Measurements from ENCODE around the gene GLI1. TPM values are rescaled to one million over a fixed set of nuclear protein-coding genes. Genes with fewer than 3 reads are reported as not detected.

The GLI1 gene
- total RNA-seq (ENCODE audit: low replicate concordance), result 0.23 and 0.38 TPM in 2 replicates

DNA sequence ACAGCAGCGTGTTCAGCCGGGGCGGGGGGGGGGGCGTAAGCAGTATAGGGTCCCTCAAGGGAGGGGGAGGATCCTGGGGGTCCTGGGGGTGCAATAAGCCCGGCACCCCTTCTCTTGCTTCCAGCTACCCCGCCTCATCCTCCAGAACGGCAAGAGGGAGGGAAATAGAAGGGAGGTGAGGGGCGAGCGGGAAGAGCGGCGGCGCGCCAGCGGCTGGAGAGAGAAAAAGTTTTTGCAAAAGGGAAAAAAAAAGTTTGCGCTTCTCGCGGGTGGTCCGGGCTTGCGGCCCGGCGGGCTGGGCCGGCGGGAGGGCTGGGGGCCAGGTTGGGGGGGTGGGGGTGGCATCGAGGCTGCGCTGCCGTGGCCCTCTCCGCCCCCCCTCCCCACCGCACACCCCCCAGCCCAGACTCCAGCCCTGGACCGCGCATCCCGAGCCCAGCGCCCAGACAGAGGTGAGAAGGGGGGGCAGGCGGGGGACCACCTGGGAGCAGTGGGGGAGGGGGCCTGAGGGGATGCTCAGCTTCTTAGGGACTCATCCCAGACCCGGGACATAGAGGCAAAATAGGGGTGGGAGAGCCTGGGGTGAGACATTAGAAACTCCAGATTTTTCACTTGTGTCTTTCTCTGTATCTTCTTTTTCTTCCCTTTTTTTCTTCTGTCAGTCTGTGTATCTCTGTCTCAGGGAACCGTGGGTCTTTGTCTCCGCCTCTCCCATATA, at the start of gene GLI1:
GLI1 (plus strand) TSS at position 36 of the 718 bp plus-strand sequence. CDS start 3,907 bp downstream, outside the sequence.

DNA sequence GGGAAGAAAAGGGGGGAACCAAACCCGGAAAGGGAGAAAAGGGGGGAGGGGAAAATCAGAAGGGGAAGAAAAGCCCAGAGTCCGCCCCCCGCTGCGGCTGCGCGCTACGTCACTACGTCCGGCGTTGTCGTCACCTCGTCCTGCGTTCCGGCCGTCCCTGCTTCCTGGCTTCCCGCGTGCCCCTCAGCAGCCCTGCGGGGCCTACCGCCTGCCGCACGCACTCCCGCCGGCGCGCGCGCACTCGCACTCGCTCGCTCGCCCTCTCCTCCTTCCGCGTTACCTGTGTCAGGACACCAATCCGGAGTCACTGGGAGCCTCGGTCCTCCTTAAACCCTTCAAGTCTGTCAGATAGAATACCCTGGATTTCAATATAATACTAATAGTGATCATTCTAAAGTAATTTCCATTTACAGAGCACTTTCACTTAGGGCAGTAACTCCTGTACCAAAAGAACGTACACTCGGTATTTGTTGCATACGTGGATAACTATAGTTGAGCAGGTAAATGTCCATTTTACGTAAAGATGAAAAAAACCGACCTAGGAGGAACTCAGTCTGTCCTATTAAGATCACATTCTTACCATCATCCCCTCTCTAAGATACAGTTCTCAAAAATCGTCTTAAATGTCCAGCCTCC, 28.5 kb upstream of the GLI1 start, which contains the start of gene R3HDM2:
R3HDM2 (minus strand) TSS at position 113 of the 636 bp plus-strand sequence. CDS start 120,615 bp downstream, outside the sequence.

DNA sequence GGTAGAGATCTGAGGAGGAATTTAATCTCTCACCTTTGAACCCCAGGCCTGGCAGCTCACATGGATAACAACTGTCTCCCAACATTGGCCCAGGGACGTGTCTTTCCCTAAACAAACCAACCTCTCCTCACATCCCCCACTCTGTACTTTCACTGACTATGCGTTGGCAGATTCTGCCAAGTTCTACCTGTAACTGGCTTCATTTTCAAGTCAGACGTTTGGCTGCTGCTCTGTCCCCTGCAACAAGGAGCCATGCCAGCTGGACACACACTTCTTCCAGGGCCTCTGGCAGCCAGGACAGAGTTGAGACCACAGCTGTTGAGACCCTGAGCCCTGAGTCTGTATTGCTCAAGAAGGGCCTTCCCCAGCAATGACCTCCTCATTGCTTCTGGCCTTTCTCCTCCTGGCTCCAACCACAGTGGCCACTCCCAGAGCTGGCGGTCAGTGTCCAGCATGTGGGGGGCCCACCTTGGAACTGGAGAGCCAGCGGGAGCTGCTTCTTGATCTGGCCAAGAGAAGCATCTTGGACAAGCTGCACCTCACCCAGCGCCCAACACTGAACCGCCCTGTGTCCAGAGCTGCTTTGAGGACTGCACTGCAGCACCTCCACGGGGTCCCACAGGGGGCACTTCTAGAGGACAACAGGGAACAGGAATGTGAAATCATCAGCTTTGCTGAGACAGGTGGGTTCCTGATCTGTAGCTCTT, 24.9 kb upstream of the GLI1 start, which contains the start of gene INHBC:
INHBC (plus strand) TSS at position 268 of the 707 bp plus-strand sequence; CDS start at position 371, 103 bp downstream.

DNA sequence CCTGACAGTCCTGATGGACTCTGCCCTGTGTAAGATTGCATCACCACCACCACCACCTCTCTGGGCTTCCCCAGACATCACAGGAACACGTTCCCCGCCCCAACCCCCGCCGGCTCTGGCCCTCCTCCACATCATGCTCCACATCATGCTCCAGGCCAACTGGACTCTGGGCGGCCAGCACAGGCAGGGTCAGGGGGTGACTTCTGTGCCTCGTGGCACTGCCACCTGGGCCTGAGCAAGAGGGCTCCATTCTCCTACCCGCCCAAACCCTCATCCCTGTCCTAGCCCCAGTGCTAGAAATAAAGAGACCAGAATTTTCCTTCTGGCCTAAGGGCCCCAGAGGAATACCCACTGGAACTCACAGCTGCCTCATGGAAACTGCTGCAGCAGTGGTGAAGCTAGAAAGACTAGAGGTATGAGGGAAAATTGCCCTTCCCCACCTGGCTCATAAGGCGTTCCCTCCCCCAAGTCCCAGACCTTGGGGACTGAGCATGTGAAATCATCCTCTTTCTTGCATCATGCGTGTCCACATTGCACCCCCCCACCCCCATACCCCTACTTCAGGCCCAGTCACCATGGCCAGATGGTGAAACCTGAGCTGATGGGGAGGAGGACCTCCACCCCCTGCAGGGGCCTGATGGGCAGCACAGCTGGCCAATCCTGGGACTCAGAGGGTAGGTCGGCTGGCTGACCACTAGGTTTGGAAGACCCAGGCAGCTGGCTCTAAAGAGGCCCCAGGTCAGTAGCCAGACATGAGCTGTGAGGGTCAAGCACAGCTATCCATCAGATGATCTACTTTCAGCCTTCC, 4.8 kb upstream of the GLI1 start, which contains the start of gene INHBE:
INHBE (plus strand) TSS at position 742 of the 808 bp plus-strand sequence. CDS start 230 bp downstream, outside the sequence.

DNA sequence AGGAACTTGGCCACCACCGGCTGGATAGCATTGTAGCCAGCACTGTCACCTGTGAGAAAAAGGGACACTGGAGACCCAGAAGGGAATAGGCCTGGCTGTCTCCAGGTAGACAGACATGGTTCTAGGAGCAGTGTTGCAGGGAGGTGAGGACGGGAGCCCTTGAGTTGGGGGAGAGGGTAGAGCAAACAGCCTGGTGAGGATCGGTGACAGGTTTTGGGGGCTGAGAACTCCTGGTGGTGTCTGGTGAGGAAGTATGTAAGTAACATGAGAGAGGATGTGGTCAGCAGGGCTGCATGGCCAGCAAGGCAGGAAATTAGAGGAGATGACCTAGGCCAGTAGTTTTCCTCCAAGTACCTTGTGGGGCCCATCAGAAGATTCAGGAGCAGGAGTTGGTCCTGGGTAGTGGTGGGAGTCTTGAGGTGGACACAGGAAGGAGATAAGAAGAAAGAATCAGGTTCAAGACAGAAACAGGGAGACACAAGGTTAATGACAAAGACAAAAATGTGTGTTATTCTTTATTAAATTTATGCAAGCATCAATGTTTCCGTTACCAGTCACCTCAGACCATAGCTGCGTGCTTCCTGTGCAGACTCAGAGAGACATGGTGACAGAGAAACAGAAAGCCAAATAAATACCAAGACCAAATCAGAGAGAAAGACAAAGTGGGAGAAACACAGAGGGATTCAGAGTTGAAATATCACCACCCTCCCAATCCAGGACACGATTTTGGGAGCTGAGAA, 20.0 kb downstream of the GLI1 start, which contains the start of gene ARHGAP9:
ARHGAP9 (minus strand) TSS at position 491 of the 740 bp plus-strand sequence; CDS start at position 31, 460 bp downstream.

DNA sequence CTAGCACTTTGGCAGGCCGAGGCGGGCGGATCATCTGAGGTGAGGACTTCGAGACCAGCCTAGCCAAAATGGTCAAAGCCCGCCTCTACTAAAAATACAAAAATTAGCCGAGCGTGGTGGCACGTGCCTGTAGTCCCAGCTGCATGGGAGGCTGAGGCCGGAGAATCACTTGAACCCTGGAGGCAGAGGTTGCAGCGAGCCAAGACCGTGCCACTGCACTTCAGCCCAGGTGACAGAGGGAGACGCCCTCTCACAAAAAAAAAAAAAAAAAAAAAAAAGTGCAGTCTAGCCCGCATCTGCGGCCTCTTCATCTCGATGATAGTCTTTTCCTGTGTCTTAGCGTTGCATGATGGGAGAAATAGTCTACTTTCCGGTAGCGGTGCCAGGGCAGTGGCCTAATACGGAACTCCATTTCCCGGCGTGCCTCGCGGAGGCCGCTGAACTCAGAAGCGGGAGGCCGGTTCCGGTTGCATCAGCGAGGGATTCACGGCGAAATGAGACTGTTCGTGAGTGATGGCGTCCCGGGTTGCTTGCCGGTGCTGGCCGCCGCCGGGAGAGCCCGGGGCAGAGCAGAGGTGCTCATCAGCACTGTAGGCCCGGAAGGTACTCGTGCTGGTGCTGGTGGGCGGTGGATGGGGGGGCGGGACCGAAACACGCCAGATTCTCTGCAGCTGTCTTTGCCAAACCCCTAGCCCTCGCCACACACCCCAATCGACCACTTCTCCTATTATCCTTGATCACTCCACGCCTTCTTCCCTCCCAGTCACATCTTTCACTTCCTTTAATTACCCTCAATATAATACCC, 28.2 kb downstream of the GLI1 start, which contains the start of gene MARS1:
MARS1 (plus strand) TSS at position 472 of the 805 bp plus-strand sequence; CDS start at position 495, 23 bp downstream.

DNA sequence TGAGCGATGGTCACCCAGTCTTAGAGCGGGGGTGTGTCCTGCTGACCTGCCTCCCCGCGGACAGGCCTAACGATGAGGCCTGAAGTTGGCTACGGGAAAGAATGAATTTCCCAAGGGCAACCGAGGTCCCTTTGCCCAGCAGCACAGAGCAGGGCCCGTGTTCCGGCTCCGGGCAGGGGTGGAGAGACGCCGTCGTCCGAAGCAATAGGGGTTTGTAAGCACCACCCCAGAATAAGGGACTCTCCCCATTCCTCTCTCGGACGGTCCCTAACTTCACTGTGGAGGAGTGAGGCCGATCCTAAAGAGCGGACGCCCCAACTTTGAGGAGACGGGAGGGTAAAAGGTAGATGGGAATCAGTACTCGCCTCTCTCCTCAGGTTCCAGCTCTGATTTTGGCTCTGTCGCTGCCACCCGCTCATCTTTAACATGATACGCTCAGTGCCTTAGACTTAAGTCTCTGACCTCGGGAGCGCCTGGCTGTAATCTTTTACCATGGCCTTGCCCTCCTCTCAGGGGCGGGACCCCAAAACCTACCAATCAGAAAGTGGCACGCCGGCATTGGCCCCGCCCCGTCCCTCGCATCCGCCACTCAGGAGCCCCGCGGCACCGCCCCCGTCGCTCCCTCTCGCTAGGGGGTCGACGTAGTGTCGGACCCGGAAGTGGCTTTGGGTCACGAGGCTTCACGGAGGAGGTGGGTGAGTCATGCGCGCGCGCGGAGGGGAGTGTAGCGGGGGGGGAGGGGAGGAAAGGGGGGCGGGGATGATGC, 60.7 kb downstream of the GLI1 start, which contains the start of gene DDIT3:
DDIT3 (minus strand) TSS at position 462 of the 766 bp plus-strand sequence. CDS start 3,108 bp downstream, outside the sequence.

Other genes with a start within 250 kb of the GLI1 start
- 0.59 and 3.8 TPM in 2 replicates for gene NXPH4, start 243.0 kb upstream of the GLI1 start, total RNA-seq (ENCODE audit: low replicate concordance)
- 206 and 354 TPM in 2 replicates for gene SHMT2, start 230.1 kb upstream of the GLI1 start, total RNA-seq (ENCODE audit: low replicate concordance)
- gene STAC3, start 208.6 kb upstream of the GLI1 start, total RNA-seq (ENCODE audit: low replicate concordance), result 0.08 and 0.23 TPM in 2 replicates
- gene R3HDM2, start 28.7 kb upstream of the GLI1 start, total RNA-seq (ENCODE audit: low replicate concordance), result 5.7 and 6.4 TPM in 2 replicates
- not detected in 2 replicates for gene INHBC, start 25.0 kb upstream of the GLI1 start, total RNA-seq (ENCODE audit: low replicate concordance)
- 1.3 and 2.5 TPM in 2 replicates for gene INHBE, start 4.5 kb upstream of the GLI1 start, total RNA-seq (ENCODE audit: low replicate concordance)
- 0.30 TPM in 1 of 2 replicates, not detected in the other for gene ARHGAP9, start 20.1 kb downstream of the GLI1 start, total RNA-seq (ENCODE audit: low replicate concordance)
- 146 and 254 TPM in 2 replicates for gene MARS1, start 28.3 kb downstream of the GLI1 start, total RNA-seq (ENCODE audit: low replicate concordance)
- gene DDIT3, start 60.7 kb downstream of the GLI1 start, total RNA-seq (ENCODE audit: low replicate concordance), result 44.0 and 89.6 TPM in 2 replicates
- 2.9 and 4.0 TPM in 2 replicates for gene MBD6, start 63.0 kb downstream of the GLI1 start, total RNA-seq (ENCODE audit: low replicate concordance)
- 57.0 and 81.7 TPM in 2 replicates for gene DCTN2, start 87.4 kb downstream of the GLI1 start, total RNA-seq (ENCODE audit: low replicate concordance)
- gene KIF5A, start 90.3 kb downstream of the GLI1 start, total RNA-seq (ENCODE audit: low replicate concordance), result 0.15 and 0.23 TPM in 2 replicates
- gene PIP4K2C, start 131.4 kb downstream of the GLI1 start, total RNA-seq (ENCODE audit: low replicate concordance), result 5.9 and 13.3 TPM in 2 replicates
- gene DTX3, start 145.0 kb downstream of the GLI1 start, total RNA-seq (ENCODE audit: low replicate concordance), result 6.4 and 8.5 TPM in 2 replicates
- gene ARHGEF25, start 151.7 kb downstream of the GLI1 start, total RNA-seq (ENCODE audit: low replicate concordance), result 17.0 and 23.8 TPM in 2 replicates
- gene B4GALNT1, start 173.4 kb downstream of the GLI1 start, total RNA-seq (ENCODE audit: low replicate concordance), result 1.3 and 5.6 TPM in 2 replicates
- gene OS9, start 234.3 kb downstream of the GLI1 start, total RNA-seq (ENCODE audit: low replicate concordance), result 233 and 545 TPM in 2 replicates